EL (cell line): ENCODE data around the gene SLC24A5.

Experiments used
- DNase-seq: peaks from one replicate; pipeline ENCODE4 v3.0.0-alpha.2; 2016

Gene SLC24A5

DNA sequence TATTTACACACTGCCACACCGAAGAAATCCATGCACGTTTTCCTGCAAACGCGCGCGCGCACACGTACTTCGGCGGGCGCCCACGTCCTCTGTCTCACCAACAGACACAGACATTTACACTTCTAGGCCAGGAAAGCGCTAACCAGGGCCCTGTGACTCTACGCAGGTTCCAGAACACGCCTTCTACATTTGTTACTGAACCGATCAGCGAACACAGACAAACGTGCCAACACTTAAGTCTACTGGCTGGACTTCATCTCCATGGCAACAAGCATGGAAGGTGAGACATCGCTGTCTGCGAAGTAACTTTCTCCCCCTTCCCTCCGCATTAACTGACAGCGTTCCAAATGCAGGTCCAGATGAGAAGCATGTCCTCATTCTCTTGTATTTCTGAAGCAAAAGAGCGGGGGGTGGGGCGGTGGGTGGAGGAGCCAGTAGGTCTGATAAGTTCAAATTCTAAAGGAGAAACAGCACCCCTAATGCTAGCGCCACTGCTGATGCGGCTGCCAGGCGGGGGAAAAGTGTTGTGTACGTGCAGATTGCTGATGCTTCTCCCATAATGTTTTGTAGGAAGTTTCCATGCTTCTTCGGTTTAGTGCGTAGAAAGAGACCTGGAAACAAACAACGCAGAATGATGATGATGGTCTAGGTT, 70.9 kb downstream of the SLC24A5 start, which contains the start of gene CTXN2:
CTXN2 (plus strand) TSS at position 92 of the 652 bp plus-strand sequence. CDS start 9,636 bp downstream, outside the sequence.
- DNase-seq, result no peak
